Measurements from ENCODE around the gene IGFBP6. TPM values are rescaled to one million over a fixed set of nuclear protein-coding genes. Genes with fewer than 3 reads are reported as not detected.

Gene IGFBP6
- total RNA-seq, 4 donors from 2014 or later: 76.6 to 363 (median 186) TPM

GRCh38 chr12:53147653-53148052 lies 50.2 kb downstream of the IGFBP6 start:
- 88 to 91% methylated on average over 15 of the region's 15 CpGs for WGBS, 2 donors
- intact Hi-C loops (cut with DNase I): no loop called here
- TF ChIP-seq CTCF (IDR thresholded peaks at IDR 0.05): no peak
- no peak for TF ChIP-seq POLR2A (IDR thresholded peaks at IDR 0.05)
- Histone ChIP-seq H3K4me1 (no peaks in the 10 kb centered on the region), H3K27ac (no peak overlapping the region), H3K27me3 (no peaks in the 10 kb centered on the region), H3K36me3 (no peaks in the 10 kb centered on the region), H3K9me3 (no peaks in the 10 kb centered on the region), H3K4me3 (replicated peaks in 1 of 3) (no peak overlapping the region)
- DNase-seq: no peak

GRCh38 chr12:53151039-53151438 lies 53.6 kb downstream of the IGFBP6 start:
- intact Hi-C loops (cut with DNase I): no loop called here
- no peak for DNase-seq
- Histone ChIP-seq H3K4me1 (no peaks in the 10 kb centered on the region), H3K36me3 (no peaks in the 10 kb centered on the region), H3K4me3 (replicated peaks in 1 of 3) (no peak overlapping the region), H3K27me3 (no peaks in the 10 kb centered on the region), H3K27ac (no peak overlapping the region), H3K9me3 (no peaks in the 10 kb centered on the region)
- TF ChIP-seq CTCF (IDR thresholded peaks at IDR 0.05) (no peak), POLR2A (IDR thresholded peaks at IDR 0.05) (no peak)
- WGBS, 2 donors: 94% methylated on average over 6 of the region's 6 CpGs

Small RNA genes lying within 50 kb of the gene (microRNA-seq; reads per million reads assigned to microRNA genes)
- not detected for gene MIR6757

Small RNA genes lying within 50 kb of the gene (small RNA-seq; reads per million reads assigned to genes)
- gene HIGD1AP1 (not detected), gene MIR6757 (not detected), gene RNU6-333P (not detected)

Other genes with a start within 250 kb of the IGFBP6 start
- under 1 TPM in 1 of 4 donors, not detected in 3; 0.40 TPM for gene KRT78, start 248.7 kb upstream of the IGFBP6 start, total RNA-seq
- 1,000 to 10,000 TPM in 1 of 4 donors, 100 to 1,000 TPM in 3; 364 to 1,037 (median 698) TPM for gene KRT8, start 192.6 kb upstream of the IGFBP6 start, total RNA-seq
- 100 to 1,000 TPM; 389 to 648 (median 540) TPM for gene KRT18, start 148.5 kb upstream of the IGFBP6 start, total RNA-seq
- gene EIF4B, start 91.2 kb upstream of the IGFBP6 start, total RNA-seq: 100 to 1,000 TPM; 428 to 704 (median 567) TPM
- gene TNS2, start 47.6 kb upstream of the IGFBP6 start, total RNA-seq: 100 to 1,000 TPM in 3 of 4 donors, 10 to 100 TPM in 1; 86.7 to 179 (median 114) TPM
- gene SPRYD3, start 18.3 kb upstream of the IGFBP6 start, total RNA-seq: 10 to 100 TPM; 37.8 to 82.7 (median 58.9) TPM
- under 1 TPM in 1 of 4 donors, not detected in 3; 0.40 TPM for gene SOAT2, start 5.8 kb downstream of the IGFBP6 start, total RNA-seq
- gene ZNF740, start 83.1 kb downstream of the IGFBP6 start, total RNA-seq: 10 to 100 TPM; 16.5 to 22.8 (median 20.6) TPM
- gene CSAD, start 83.3 kb downstream of the IGFBP6 start, total RNA-seq: 10 to 100 TPM; 20.6 to 39.7 (median 25.2) TPM
- gene ITGB7, start 109.6 kb downstream of the IGFBP6 start, total RNA-seq: 10 to 100 TPM in 1 of 4 donors, 1 to 10 TPM in 3; 3.2 to 15.6 (median 4.9) TPM
- 10 to 100 TPM; 13.6 to 27.7 (median 23.8) TPM for gene RARG, start 134.5 kb downstream of the IGFBP6 start, total RNA-seq
- 1 to 10 TPM in 1 of 4 donors, under 1 TPM in 3; 0.13 to 1.5 (median 0.52) TPM for gene ESPL1, start 170.6 kb downstream of the IGFBP6 start, total RNA-seq
- 1,000 to 10,000 TPM in 1 of 4 donors, 100 to 1,000 TPM in 3; 656 to 1,200 (median 763) TPM for gene PFDN5, start 197.9 kb downstream of the IGFBP6 start, total RNA-seq
- 10 to 100 TPM; 36.7 to 63.8 (median 51.6) TPM for gene MYG1, start 202.0 kb downstream of the IGFBP6 start, total RNA-seq
- gene AAAS, start 223.9 kb downstream of the IGFBP6 start, total RNA-seq: 10 to 100 TPM; 45.6 to 67.6 (median 47.2) TPM
- gene SP7, start 238.7 kb downstream of the IGFBP6 start, total RNA-seq: not detected

Measured in thyroid gland (tissue), 4 donors.